GM18499 (cell line): ENCODE results near the gene DCLK2.

Experiments
- ATAC-seq: cut with Tn5 transposase; IDR thresholded peaks from one replicate; pipeline ENCODE4 v1.9.1; 2021; ENCODE audit warnings: moderate number of reproducible peaks; ENCODE audit not compliant: insufficient read depth, unreplicated experiment

DCLK2 gene

GRCh38 chr4:150231107-150231770 lies 153.0 kb downstream of the DCLK2 start:
- no peak for ATAC-seq

- ATAC-seq: no peak
These were observed 153.8 kb downstream of the DCLK2 start for GRCh38 chr4:150232029-150232428.

- no peak for ATAC-seq
These were observed 156.0 kb downstream of the DCLK2 start for GRCh38 chr4:150234246-150234645.

GRCh38 chr4:150235317-150235716 lies 157.1 kb downstream of the DCLK2 start:
- no peak for ATAC-seq

- no peak for ATAC-seq
These were observed 157.6 kb downstream of the DCLK2 start for GRCh38 chr4:150235808-150236271.

- ATAC-seq: no peak
These were observed 158.4 kb downstream of the DCLK2 start for GRCh38 chr4:150236626-150237025.

GRCh38 chr4:150237110-150237872 lies 159.0 kb downstream of the DCLK2 start:
- ATAC-seq: no peak

GRCh38 chr4:150238591-150238990 lies 160.3 kb downstream of the DCLK2 start:
- no peak for ATAC-seq

GRCh38 chr4:150240011-150240410 lies 161.8 kb downstream of the DCLK2 start:
- no peak for ATAC-seq

GRCh38 chr4:150242820-150243458 lies 164.7 kb downstream of the DCLK2 start:
- no peak for ATAC-seq

GRCh38 chr4:150243932-150244331 lies 165.7 kb downstream of the DCLK2 start:
- no peak for ATAC-seq

GRCh38 chr4:150244600-150244999 lies 166.4 kb downstream of the DCLK2 start:
- no peak for ATAC-seq

- ATAC-seq: no peak
These were observed 168.9 kb downstream of the DCLK2 start for GRCh38 chr4:150247184-150247583.

- no peak for ATAC-seq
These were observed 169.9 kb downstream of the DCLK2 start for GRCh38 chr4:150248181-150248580.

- ATAC-seq: no peak
These were observed 172.2 kb downstream of the DCLK2 start for GRCh38 chr4:150250293-150250997.

GRCh38 chr4:150250998-150251651 lies 172.9 kb downstream of the DCLK2 start:
- no peak for ATAC-seq

- no peak for ATAC-seq
These were observed 173.5 kb downstream of the DCLK2 start for GRCh38 chr4:150251752-150252190.

GRCh38 chr4:150252306-150252705 lies 174.1 kb downstream of the DCLK2 start:
- ATAC-seq: no peak

GRCh38 chr4:150252741-150253140 lies 174.5 kb downstream of the DCLK2 start:
- no peak for ATAC-seq

- no peak for ATAC-seq
These were observed 175.2 kb downstream of the DCLK2 start for GRCh38 chr4:150253416-150253815.
